LNCaP clone FGC (cell line): ENCODE results near the gene DOK3.

Experiments
- DNase-seq: peaks from one replicate; pipeline ENCODE4 v3.0.0-alpha.2; 2011; ENCODE audit warnings: low read depth
- H3K4me3 ChIP-seq: 2 replicates; pipeline ENCODE4 v1.5.1; 2011; ENCODE audit warnings: mild to moderate bottlenecking, low read depth, low read length, control low read depth
- CTCF ChIP-seq: IDR thresholded peaks from 2 replicates; pipeline ENCODE4 v1.5.1; 2012; ENCODE audit warnings: mild to moderate bottlenecking; ENCODE audit not compliant: control insufficient read depth, insufficient read depth; ENCODE audit errors: extremely low read depth

DOK3 gene

GRCh38 chr5:177498013-177498787, 11.4 kb downstream of the DOK3 start:
- TF ChIP-seq CTCF: no peak
- peak overlapping the region; percentile 72 for H3K4me3 ChIP-seq
- no peak for DNase-seq

GRCh38 chr5:177497292-177498012, 12.2 kb downstream of the DOK3 start, which contains the start of gene PDLIM7:
PDLIM7 (minus strand) TSS chr5:177497604; CDS start chr5:177496512, 1,092 bp downstream.
- DNase-seq: peak; percentile 93
- H3K4me3 ChIP-seq: peak within 1 kb of the TSS; percentile 72
- TF ChIP-seq CTCF: peak; percentile 36

- no peak for DNase-seq
- TF ChIP-seq CTCF: no peak
- H3K4me3 ChIP-seq: peak overlapping the region; percentile 72
Observed at GRCh38 chr5:177496727-177497291, 12.8 kb downstream of the DOK3 start.

- TF ChIP-seq CTCF: 0 out of 2 replicates have a peak, but pooled peaks have one; percentile 9
- peak overlapping the region; percentile 72 for H3K4me3 ChIP-seq
- no peak for DNase-seq
Observed at GRCh38 chr5:177496070-177496726, 13.4 kb downstream of the DOK3 start.

GRCh38 chr5:177495243-177496060, 14.2 kb downstream of the DOK3 start:
- DNase-seq: no peak
- H3K4me3 ChIP-seq: no peak overlapping the region

More at GRCh38 chr5:177495243-177496060, 14.2 kb downstream of the DOK3 start:
- TF ChIP-seq CTCF: no peak
